ENCODE results near the gene FBXO33.

The FBXO33 gene

DNA sequence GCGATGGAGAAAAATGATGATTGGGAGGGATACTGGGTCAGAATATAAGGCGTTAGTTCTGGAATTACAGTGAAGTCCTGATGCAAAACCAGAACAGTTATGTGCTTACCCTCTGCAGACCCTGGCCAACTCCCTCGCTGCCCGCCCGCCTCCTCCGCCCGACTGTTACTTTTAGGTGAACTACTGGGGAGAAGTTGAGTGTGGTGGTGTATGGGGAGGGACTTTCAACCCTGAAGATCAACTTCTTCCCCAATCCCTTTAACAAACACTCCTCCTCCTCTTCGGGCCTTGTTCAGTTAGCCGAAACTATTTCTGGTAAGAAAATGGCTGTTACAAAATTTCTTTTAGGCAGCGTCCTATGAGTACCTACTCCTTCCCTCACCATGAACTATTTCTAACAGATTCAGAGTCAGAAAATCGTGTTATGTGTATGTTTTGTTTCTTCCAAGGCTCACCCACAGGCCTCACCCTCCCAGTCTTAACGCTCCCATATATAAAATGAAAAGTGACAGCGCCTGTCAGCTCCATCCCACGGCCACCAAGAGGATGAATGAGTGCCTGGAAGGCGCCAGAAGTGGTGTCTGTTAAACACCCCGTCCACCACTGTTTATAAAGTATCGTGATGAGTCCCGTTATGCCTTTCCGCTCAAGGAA, 1.3 kb downstream of the FBXO33 start:
- DNase-seq: no peak

- DNase-seq: no peak
These were observed 4.1 kb downstream of the FBXO33 start for GRCh38 chr14:39428118-39428517.

- no peak for DNase-seq
These were observed 5.6 kb downstream of the FBXO33 start for GRCh38 chr14:39426605-39427004.

DNA sequence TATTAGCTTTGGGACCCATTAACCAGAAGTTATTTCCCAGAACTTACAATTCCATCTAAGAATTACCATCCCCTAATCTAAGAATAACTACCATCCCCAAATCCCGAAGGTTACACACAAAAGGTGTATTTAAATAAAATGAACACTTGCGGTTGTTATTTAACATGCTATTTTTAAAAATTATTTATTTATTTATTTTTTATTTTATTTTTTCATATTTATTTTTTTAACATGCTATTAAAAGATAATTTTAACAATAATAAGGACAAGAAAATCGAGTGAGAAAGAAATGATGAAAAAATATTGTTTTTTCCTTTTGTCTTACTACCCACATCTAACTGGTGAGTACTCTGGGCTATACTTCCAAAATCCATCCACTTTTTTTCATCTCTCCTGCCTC, 6.3 kb downstream of the FBXO33 start:
- no peak for DNase-seq

DNA sequence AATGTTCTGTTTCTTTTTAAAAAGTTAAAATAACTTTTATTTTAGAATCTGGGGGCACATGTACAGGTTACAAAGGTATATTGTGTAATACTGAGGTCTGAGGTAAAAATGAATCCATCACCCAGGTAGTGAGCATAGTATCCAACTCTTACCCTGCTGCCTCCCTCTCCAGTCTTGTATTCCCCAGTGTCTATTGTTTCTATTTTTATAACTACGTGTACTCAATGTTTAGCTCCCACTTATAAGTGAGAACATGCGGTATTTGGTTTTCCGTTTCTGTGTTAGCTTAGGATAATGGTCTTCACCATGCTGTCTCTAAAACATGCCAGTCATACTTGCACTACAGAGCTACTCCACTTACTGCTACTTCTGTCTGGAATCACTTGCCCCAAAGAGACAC, 8.4 kb downstream of the FBXO33 start:
- no peak for DNase-seq

DNA sequence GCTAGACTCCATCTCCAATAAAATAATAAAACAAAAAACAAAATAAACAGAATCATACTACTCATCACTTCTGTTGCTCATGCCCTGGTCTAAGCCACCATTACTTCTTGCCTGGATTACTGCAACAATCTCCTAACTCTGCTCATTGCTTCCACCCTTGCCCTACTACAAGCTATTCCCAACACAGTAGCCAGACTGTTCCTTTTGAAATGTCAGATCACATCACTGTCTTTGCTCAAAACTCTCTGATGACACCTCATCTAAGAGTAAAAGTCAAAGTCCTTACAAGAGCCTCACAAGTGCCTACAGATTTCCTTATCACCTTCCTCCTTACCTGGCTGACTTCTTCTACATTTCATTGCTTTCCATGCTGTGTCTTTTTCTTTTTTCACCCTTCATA, 10.0 kb downstream of the FBXO33 start:
- no peak for DNase-seq

- DNase-seq: no peak
These were observed 13.0 kb downstream of the FBXO33 start for GRCh38 chr14:39419272-39419671.

DNA sequence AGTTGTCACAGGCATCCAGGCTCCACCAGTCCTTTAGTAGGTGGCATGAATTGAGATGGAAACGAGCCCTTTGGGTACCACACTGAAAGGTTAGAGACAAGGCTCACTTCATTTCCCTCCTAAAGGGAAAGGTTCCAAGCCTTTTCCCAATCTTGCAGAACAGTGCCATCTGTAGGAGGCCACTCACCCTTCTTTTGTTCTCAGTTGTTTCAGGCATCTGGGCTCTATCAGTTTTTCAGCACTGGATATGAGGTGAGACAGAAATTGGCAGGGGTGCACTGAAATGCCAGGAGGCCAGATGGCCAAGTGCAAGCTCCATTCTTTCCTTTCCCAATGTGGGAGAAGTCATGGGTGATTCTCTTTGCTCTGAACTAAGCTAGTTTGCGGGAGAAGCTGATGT, 15.2 kb downstream of the FBXO33 start:
- DNase-seq: no peak

- no peak for DNase-seq
These were observed 16.2 kb downstream of the FBXO33 start for GRCh38 chr14:39416072-39416471.

DNA sequence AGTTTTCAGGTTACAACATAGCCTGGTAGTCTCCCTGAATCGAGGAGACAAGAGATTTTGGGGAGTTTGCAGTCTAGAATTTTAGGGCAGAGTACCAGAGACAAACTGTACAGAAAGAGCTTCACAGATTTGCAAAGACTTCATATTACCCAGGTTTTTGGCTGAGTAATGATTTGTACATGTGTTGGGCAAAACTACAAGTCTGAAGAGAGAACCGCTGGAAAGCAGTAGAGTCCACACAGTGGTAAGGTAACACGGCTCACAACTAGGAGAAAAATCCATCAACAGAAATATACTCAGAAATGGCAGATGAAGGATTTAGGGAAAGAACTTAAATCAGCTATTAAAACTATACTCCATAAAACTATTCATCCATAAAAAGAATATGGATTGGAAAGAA, 25.7 kb downstream of the FBXO33 start:
- DNase-seq: no peak

DNA sequence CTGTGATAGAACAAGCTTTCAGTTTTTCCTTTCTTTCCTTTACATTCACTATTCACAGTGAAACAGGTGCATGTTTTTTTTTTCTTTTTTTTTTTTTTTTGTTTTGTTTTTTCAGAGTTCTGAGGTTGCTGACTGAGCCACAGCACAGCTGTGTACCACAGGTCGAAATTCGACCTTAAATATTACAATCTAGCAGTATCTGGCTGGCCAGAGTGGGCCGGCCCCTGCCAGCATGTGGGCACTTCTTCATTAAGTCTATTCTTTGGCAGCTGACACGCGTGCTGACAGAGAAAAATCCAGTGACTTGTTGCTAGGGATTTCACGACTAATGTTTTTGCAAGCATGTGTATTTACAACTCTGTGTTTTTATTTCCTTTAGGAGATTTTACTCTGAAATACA, 33.9 kb downstream of the FBXO33 start:
- DNase-seq: no peak

DNA sequence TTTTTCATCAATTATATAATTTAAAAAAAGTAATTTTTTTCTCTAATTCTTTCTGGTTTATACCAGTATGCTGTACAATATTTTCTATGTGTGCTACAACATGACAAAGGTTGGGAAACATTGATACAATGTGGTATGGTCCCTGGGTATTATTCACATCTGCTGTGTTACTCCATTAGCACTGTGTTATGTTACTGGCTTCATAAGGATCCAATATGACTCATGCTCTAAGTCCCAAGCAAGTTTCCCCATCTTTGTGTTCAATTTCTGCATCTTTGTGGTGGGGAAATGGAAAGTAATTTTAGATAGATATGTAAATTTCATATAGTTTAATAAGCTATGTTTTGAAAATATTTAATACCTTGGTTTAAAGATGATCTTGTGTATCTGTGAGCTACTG, 35.8 kb downstream of the FBXO33 start:
- DNase-seq: no peak

DNA sequence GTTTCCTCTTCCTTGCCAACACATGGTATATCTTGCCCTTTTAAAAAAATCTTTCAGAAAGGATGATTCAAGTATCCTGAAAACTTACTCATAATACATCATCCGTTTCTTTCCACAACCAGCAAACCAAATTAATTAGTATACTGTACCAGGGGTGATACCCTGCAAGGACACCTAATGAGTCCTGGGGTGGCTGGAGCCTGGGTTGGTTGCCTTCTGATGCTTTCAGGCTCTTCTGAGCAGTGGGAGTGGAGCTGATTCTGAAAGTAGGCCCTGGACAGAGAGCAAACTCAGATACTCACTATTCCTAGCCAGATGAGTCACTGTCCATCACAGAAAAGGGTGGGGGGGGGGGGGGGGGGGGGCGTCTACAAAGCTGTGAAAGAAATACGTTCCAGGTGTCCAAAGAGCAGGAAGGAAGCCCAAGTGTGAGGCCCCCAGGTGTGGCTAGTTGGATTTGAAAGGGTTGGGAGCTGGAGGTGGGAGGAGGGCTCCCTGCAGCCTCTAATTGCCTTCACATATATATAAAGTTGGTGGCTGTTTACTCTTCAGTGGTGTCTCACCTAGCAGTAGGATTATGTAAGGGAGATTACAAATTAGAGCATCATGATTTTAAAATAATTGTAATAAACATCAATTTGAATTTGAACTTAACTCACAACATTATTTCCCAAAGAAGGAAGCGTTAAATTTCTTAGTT, 36.5 kb downstream of the FBXO33 start:
- no peak for DNase-seq

GRCh38 chr14:39393289-39393688, 38.9 kb downstream of the FBXO33 start:
- no peak for DNase-seq

- DNase-seq: no peak
These were observed 48.1 kb downstream of the FBXO33 start for GRCh38 chr14:39384177-39384576.

DNA sequence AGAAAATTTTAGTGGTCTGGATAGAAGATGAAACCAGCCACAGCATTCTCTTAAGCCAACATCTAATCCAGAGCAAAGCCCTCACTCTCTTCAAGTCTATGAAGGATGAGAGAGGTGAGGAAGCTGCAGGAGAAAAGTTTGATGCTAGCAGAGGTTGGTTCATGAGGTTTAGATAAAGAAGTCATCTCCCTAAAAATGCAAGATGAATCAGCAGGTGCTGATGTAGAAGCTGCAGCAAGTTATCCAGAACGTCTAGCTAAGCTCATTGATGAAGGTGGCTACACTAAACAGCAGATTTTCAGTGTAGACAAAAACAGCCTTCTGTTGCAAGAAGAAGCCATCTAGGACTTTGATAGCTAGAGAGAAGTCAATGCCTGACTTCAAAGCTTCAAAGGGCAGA, 48.5 kb downstream of the FBXO33 start:
- no peak for DNase-seq

- DNase-seq: no peak
These were observed 49.1 kb downstream of the FBXO33 start for GRCh38 chr14:39383026-39383660.

DNA sequence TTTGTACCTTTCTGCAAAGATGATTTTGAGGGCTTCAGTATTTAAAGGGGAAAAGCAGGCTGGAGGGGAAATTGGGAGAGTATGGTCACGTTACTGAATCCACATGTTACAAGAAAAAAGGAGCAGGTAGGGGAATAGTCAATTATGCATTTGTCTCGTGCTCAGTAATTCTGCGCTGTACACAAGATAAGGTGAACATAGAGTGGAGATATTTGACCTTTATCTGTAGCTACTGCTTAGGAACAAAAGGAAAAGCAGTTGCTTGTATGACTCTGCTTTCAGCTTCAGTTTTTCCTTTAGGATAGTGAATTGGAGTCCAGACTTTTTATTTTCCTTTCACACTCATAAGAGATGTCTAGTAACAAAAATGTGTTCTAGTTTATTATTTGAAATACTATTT, 49.8 kb downstream of the FBXO33 start:
- no peak for DNase-seq

DNA sequence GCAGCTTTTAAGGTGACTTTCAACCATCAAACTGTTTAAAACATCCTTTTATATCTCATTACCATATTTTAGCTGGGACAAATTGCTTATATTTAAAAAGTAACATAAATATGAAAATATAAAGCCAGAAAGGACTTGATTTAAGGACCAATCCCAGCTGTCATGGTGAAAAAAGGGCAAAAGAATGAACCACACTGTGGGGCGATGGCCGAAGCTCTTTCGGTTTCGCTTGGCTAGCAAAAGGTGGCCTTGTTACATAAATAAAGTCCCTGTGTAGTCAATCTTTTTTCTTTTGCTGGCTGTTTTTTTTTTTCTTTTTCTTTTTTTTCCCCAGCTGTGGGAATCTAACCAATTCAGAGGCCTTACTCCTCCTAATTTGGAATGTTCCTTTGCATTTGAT, 50.9 kb downstream of the FBXO33 start:
- no peak for DNase-seq

DNA sequence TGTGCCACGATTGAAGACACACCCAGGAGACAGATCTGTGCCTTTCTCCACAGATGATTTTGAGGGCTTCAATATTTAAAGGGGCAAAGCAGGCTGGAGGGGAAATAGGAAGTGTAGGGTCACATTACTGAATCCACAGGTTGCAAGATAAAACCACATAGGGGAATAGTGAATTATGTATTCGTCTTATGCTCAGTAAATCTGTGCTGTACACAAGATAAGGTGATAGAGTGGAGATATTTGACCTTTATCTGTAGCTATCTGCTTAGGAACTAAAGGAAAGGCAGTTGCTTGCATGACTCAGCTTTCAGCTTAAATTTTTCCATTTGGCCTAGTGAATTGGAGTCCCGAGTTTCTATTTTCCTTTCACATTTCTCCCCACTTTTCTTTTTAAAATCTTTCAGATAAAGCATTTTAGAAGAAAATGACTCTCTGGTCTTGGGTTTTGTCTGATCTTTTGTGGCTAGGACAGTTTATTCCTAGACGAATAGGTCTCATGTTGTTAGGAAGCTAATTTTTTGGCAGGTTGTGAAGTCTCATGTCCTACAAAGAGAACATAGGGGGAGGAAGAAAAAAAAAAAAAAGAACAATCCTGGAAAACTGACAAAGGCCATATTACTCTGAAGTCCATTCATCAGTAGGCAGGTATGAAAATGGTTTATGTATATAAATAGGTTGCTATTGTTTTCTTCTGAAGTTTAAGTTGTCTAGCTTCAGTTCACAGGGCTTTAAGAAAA, 55.4 kb downstream of the FBXO33 start:
- DNase-seq: no peak

DNA sequence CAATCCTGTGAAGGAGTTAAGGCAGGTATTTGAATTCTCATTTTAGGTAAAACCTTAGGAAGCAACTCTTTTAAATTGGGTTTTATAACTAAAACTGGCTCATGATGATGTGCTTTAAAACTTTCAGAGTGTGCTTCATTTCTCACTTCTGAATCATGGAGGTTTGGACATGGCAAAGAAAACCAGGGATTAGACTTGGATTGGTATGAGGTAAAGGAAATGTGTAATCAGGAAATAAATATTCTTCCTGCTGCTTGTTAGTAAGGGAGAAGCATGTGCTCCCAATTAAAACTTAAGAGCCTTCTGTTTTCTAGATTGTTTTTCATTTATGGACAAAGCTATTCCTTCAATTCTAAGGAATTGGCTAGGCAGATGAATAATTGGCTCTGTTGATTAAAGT, 57.4 kb downstream of the FBXO33 start:
- DNase-seq: no peak

- no peak for DNase-seq
These were observed 59.6 kb downstream of the FBXO33 start for GRCh38 chr14:39372656-39373055.

DNA sequence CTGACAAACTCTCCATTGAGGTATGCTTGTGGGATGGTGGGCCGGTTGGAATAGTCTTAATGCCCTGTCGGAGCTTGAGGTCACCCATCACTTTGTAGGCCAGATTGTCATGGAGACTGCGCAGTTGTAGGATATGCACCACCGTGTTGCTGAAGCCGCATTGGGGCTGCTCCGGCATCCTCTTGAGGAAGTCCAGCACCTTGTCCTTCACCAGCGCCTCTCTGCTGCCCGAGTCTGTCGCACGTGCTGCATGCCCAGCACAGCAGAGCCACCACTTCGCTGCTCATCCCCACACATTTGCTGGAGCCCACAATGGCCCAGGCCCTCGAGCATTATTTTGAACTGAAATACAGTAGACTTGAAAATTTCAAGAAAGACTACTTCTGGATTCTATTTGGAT, 61.8 kb downstream of the FBXO33 start:
- DNase-seq: no peak

- DNase-seq: no peak
These were observed 63.2 kb downstream of the FBXO33 start for GRCh38 chr14:39369029-39369428.

All from activated CD4-positive, CD25-positive, alpha-beta regulatory T cell treated with anti-CD3 and anti-CD28 coated beads, Interleukin-2, amount 50 U/mL, for 72 hours (primary cell).